ENCODE data around the gene CPNE5. TPM values are rescaled to one million over a fixed set of nuclear protein-coding genes. Genes with fewer than 3 reads are reported as not detected.

The CPNE5 gene
- total and polyA plus RNA-seq, 2 of the 4 experiments (the other 2 are of a cell fraction): 0.07 TPM; not detected in 1

- H3K4me1 ChIP-seq (ENCODE audit: control insufficient read depth, insufficient read depth, low read length): peaks cover 8% of the 10 kb centered on the region; the same call in 1 of the 2 replicates
- H3K9me3 ChIP-seq (ENCODE audit: control insufficient read depth, insufficient read depth, low read length): no peaks in the 10 kb centered on the region
- intact Hi-C loops (cut with micrococcal nuclease): no loop called here
- no peaks in the 10 kb centered on the region; the same call in 1 of the 2 replicates for H3K9me1 ChIP-seq (ENCODE audit: insufficient read depth, low read length)
- no peak overlapping the region for H3K4me2 ChIP-seq (ENCODE audit: low read depth, low read length)
- H3K4ac ChIP-seq (ENCODE audit: low read depth, low read length): no peak overlapping the region
- in situ Hi-C loops (cut with MboI; ENCODE audit: low sequenced_read_pairs): no loop called here
- peaks cover 30% of the 10 kb centered on the region for H3K27me3 ChIP-seq (ENCODE audit: control insufficient read depth, insufficient read depth, low read length)
- H3K79me1 ChIP-seq (ENCODE audit: low read depth in 1 of 2, low read length in 2 of 2): no peaks in the 10 kb centered on the region
- no peak overlapping the region for H2BK20ac ChIP-seq (ENCODE audit: low read depth, low read length)
- DNase-seq: no peak
- ChIA-PET POLR2A (ENCODE audit: unreplicated experiment) (no interaction called here), CTCF (no interaction called here)
- no peak overlapping the region for H3K4me3 ChIP-seq (ENCODE audit: insufficient read depth, low read depth, low read length)
- dilution Hi-C loops (cut with HindIII; ENCODE audit: low sequenced_read_pairs, unreplicated experiment): no loop called here
- H3K23ac ChIP-seq (ENCODE audit: low read depth, low read length): no peak overlapping the region
- H3K27ac ChIP-seq (ENCODE audit: insufficient read depth, low read length): no peak overlapping the region
- no peak overlapping the region for H2BK15ac ChIP-seq (ENCODE audit: low read depth, low read length)
- no peak overlapping the region for H4K8ac ChIP-seq (ENCODE audit: low read depth in 2 of 2, low read length in 2 of 2)
- H2BK120ac ChIP-seq (ENCODE audit: low read depth, low read length): no peak overlapping the region
- H4K91ac ChIP-seq (ENCODE audit: insufficient read depth, low read depth, low read length): no peak overlapping the region
- no peak overlapping the region for H2AK9ac ChIP-seq (replicated peaks; ENCODE audit: low read depth, low read length, poor library complexity)
- H3K14ac ChIP-seq (replicated peaks; ENCODE audit: low read depth, low read length): no peak overlapping the region
- H3K18ac ChIP-seq (ENCODE audit: low read depth, low read length): no peak overlapping the region
- H4K20me1 ChIP-seq (ENCODE audit: insufficient read depth, low read length): no peaks in the 10 kb centered on the region
- H3K36me3 ChIP-seq (ENCODE audit: control insufficient read depth, insufficient read depth, low read length): no peaks in the 10 kb centered on the region
- H3K9ac ChIP-seq (ENCODE audit: low read depth, low read length): no peak overlapping the region
- no peak overlapping the region for H2AFZ ChIP-seq (replicated peaks; ENCODE audit: low read length, poor library complexity)
- H2AK5ac ChIP-seq (ENCODE audit: low read depth, low read length): no peak overlapping the region
- ATAC-seq (ENCODE audit: low read depth): no peak
- no peak overlapping the region for H3K56ac ChIP-seq (ENCODE audit: extremely low read depth, insufficient read depth, low read length)
- H2BK5ac ChIP-seq (ENCODE audit: low read depth, low read length, poor library complexity, severe bottlenecking): no peak overlapping the region
- no peak overlapping the region for H4K5ac ChIP-seq (ENCODE audit: low read depth, low read length)
- BruUV-seq (replicated peaks): no TSS peak
- 84% methylated on average over 3 of the region's 4 CpGs; no CpG with 5 or more reads in 1 of the 2 experiments for WGBS, 2 experiments (ENCODE audit: extremely low coverage in 2 of 2, insufficient read length in 1 of 2)
- TF ChIP-seq RFX5 (IDR thresholded peaks at IDR 0.05; ENCODE audit: low read depth, low read length) (no peak), RCOR1 (IDR thresholded peaks at IDR 0.05; ENCODE audit: insufficient replicate concordance, low read length) (no peak)
These were observed 3.9 kb upstream of the CPNE5 start for GRCh38 chr6:36843170-36843569.
